IPS DF 19.7 (cell line): ENCODE measurements around the gene SNED1.

Experiments used
- DNase-seq: peaks from one replicate; pipeline ENCODE4 v3.0.0-alpha.2; 2013; ENCODE audit warnings: low read depth, low spot score

Gene SNED1

GRCh38 chr2:240960309-240960970, 38.0 kb upstream of the SNED1 start:
- DNase-seq: no peak

GRCh38 chr2:240960971-240961876, 37.2 kb upstream of the SNED1 start:
- DNase-seq: no peak

GRCh38 chr2:240961910-240962299, 36.5 kb upstream of the SNED1 start:
- DNase-seq: no peak

- no peak for DNase-seq
Measured at GRCh38 chr2:240962300-240963064, 35.9 kb upstream of the SNED1 start.

- DNase-seq: no peak
Measured at GRCh38 chr2:240963065-240963867, 35.2 kb upstream of the SNED1 start.

GRCh38 chr2:240963868-240964703, 34.3 kb upstream of the SNED1 start:
- no peak for DNase-seq

- DNase-seq: no peak
Measured at GRCh38 chr2:240964704-240965295, 33.6 kb upstream of the SNED1 start.

GRCh38 chr2:240965296-240965904, 33.0 kb upstream of the SNED1 start:
- no peak for DNase-seq

GRCh38 chr2:240965905-240966456, 32.4 kb upstream of the SNED1 start:
- DNase-seq: no peak

GRCh38 chr2:240966457-240966905, 31.9 kb upstream of the SNED1 start:
- DNase-seq: no peak

- no peak for DNase-seq
Measured at GRCh38 chr2:240966906-240967680, 31.3 kb upstream of the SNED1 start.

- DNase-seq: no peak
Measured at GRCh38 chr2:240967681-240968621, 30.5 kb upstream of the SNED1 start.

- DNase-seq: no peak
Measured at GRCh38 chr2:240968731-240969624, 29.4 kb upstream of the SNED1 start.

- no peak for DNase-seq
Measured at GRCh38 chr2:240970104-240970503, 28.3 kb upstream of the SNED1 start.

- no peak for DNase-seq
Measured at GRCh38 chr2:240970816-240971215, 27.6 kb upstream of the SNED1 start.

- DNase-seq: no peak
Measured at GRCh38 chr2:240972201-240972600, 26.2 kb upstream of the SNED1 start.
